A673 (cell line): Measurements from ENCODE around the gene GABRB3. TPM values are rescaled to one million over a fixed set of nuclear protein-coding genes. Genes with fewer than 3 reads are reported as not detected.

ENCODE experiments used
- BruUV-seq: library from RNA; stranded (reverse); fragments of 400-500 nt; replicated peaks from 2 replicates; lab custom pipeline; 2021; lab: Mats Ljungman, UMichigan
- CTCF ChIA-PET: fragments of 300-600 bp; sonication (Branson Sonifier 250); formaldehyde crosslinking; loops from one replicate; lab custom pipeline; 2022; ENCODE audit warnings: antibody characterized with exemption; lab: Charles Lee
- POLR2A ChIA-PET: fragments of 300-600 bp; sonication (Branson Sonifier 250); formaldehyde crosslinking; loops from one replicate; lab custom pipeline; 2022; ENCODE audit warnings: antibody characterized with exemption; ENCODE audit not compliant: low non-redundant PET; lab: Charles Lee
- DNase-seq: peaks from one replicate; pipeline ENCODE4 v3.0.0-alpha.2; 2015; ENCODE audit warnings: low spot score
- H3K27ac ChIP-seq: fragments of 200-600 bp; sonication (generic); 2 replicates; pipeline ENCODE4 v1.5.1; 2016; ENCODE audit warnings: mixed run types, low read depth, mild to moderate bottlenecking, mixed read lengths, antibody characterized with exemption, low read length; ENCODE audit not compliant: poor library complexity, severe bottlenecking
- H3K27me3 ChIP-seq: fragments of 200-600 bp; sonication (generic); replicated peaks from 2 replicates; pipeline ENCODE4 v1.6.1; 2017; ENCODE audit warnings: mixed run types, low read depth, mild to moderate bottlenecking, mixed read lengths, antibody characterized with exemption, low read length; ENCODE audit not compliant: insufficient read depth, poor library complexity
- H3K36me3 ChIP-seq: fragments of 200-600 bp; sonication (generic); 2 replicates; pipeline ENCODE4 v1.6.1; 2016; ENCODE audit warnings: mixed run types, mild to moderate bottlenecking, mixed read lengths, antibody characterized with exemption, low read length; ENCODE audit not compliant: insufficient read depth, poor library complexity, severe bottlenecking
- H3K4me1 ChIP-seq: fragments of 200-600 bp; sonication (generic); 2 replicates; pipeline ENCODE4 v1.6.1; 2017; ENCODE audit warnings: mixed run types, mild to moderate bottlenecking, mixed read lengths, antibody characterized with exemption, low read length; ENCODE audit not compliant: insufficient read depth, poor library complexity, severe bottlenecking
- H3K4me3 ChIP-seq: fragments of 200-600 bp; sonication (generic); 2 replicates; pipeline ENCODE4 v1.5.1; 2016; ENCODE audit warnings: low read depth, mixed run types, mild to moderate bottlenecking, mixed read lengths, low read length; ENCODE audit not compliant: poor library complexity, severe bottlenecking
- H3K9me3 ChIP-seq: fragments of 200-600 bp; sonication (generic); 2 replicates; pipeline ENCODE4 v1.6.1; 2016; ENCODE audit warnings: mixed run types, low read depth, mild to moderate bottlenecking, mixed read lengths, antibody characterized with exemption, low read length; ENCODE audit not compliant: poor library complexity, severe bottlenecking
- EZH2 ChIP-seq: fragments of 200-600 bp; sonication (generic); IDR thresholded peaks from 2 replicates; pipeline ENCODE4 v1.6.1; 2017; ENCODE audit warnings: borderline replicate concordance, low read depth, mild to moderate bottlenecking, mixed read lengths, antibody characterized with exemption, low read length; ENCODE audit not compliant: poor library complexity, severe bottlenecking
- intact Hi-C: fragments of 100-400 bp; cut with micrococcal nuclease; formaldehyde crosslinking; loops from one replicate; pipeline ENCODE4 v1.10.0; 2022; ENCODE audit not compliant: unreplicated experiment
- total RNA-seq: library from RNA; stranded (reverse); gene quantifications from 2 replicates; pipeline ENCODE4 v1.2.3, GENCODE V29; 2021
- TF ChIP-seq, protein P1 (sequence below): fragments of 300-800, 200-600 bp; sonication (generic); conservative IDR thresholded peaks from 2 replicates; pipeline ENCODE4 v1.5.1; 2017; ENCODE audit warnings: low read depth, mild to moderate bottlenecking, antibody characterized with exemption, low read length, moderate library complexity, mixed read lengths

GABRB3 gene
- total RNA-seq, 1 experiment from 2014 or later: not detected

DNA sequence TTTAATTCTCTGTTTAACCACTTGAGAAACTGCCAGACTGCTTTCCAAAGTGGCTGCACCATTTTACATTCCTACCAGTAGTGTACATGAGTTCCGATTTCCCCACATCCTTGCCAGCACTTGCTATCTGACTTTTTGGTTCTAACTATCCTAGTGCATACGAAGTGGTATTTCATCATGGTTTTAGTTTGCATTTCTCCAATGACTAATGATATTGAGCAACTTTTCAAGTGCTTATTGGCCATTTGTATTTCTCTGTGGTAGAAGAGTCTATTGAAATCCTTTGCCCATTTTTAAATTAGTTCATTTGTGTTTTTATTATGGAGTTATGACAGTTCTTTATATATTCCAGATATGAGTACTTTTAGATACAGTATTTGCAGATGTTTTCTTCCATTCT lies 247.8 kb downstream of the GABRB3 start:
- H3K4me3 ChIP-seq: no peak overlapping the region
- no peaks in the 10 kb centered on the region for H3K4me1 ChIP-seq
- H3K36me3 ChIP-seq: no peaks in the 10 kb centered on the region
- CTCF ChIA-PET: no interaction called here
- TF ChIP-seq EZH2: no peak
- TF ChIP-seq, protein P1, sequence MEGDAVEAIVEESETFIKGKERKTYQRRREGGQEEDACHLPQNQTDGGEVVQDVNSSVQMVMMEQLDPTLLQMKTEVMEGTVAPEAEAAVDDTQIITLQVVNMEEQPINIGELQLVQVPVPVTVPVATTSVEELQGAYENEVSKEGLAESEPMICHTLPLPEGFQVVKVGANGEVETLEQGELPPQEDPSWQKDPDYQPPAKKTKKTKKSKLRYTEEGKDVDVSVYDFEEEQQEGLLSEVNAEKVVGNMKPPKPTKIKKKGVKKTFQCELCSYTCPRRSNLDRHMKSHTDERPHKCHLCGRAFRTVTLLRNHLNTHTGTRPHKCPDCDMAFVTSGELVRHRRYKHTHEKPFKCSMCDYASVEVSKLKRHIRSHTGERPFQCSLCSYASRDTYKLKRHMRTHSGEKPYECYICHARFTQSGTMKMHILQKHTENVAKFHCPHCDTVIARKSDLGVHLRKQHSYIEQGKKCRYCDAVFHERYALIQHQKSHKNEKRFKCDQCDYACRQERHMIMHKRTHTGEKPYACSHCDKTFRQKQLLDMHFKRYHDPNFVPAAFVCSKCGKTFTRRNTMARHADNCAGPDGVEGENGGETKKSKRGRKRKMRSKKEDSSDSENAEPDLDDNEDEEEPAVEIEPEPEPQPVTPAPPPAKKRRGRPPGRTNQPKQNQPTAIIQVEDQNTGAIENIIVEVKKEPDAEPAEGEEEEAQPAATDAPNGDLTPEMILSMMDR: no peak
- DNase-seq: no peak
- H3K9me3 ChIP-seq: peaks cover 45% of the 10 kb centered on the region
- no peak overlapping the region for H3K27ac ChIP-seq
- no TSS peak for BruUV-seq
- H3K27me3 ChIP-seq: no peaks in the 10 kb centered on the region
- intact Hi-C loops: no loop called here
- POLR2A ChIA-PET: no interaction called here

DNA sequence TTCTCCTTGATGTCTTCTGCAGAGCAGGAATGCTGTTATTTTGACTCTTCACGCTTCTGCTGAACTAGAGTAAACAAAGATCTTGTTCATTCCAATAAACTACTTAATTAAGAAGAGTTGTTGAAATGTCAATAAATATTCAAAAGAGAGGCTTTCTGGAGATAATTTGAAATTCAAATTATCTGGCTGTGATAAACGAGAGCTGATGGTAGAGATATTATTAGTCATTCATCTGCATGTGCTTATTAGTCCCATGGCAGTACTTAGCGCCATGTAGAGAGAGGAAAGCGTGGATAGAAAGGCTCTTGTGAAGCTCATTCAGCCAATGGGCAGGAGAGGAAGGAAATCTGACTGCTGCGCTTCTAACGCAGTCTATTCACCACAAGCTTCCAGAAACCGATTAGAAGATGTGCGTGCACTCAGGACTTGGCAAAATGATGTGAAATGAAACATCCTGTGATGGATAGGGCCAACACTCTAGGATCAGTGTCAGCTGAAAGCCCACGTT lies 251.1 kb downstream of the GABRB3 start:
- Histone ChIP-seq H3K27ac (no peak overlapping the region), H3K4me1 (no peaks in the 10 kb centered on the region), H3K4me3 (no peak overlapping the region), H3K27me3 (no peaks in the 10 kb centered on the region), H3K9me3 (peaks cover 40% of the 10 kb centered on the region), H3K36me3 (no peaks in the 10 kb centered on the region)
- BruUV-seq: no TSS peak
- CTCF ChIA-PET: no interaction called here
- POLR2A ChIA-PET: no interaction called here
- no peak for DNase-seq
- TF ChIP-seq EZH2: no peak
- TF ChIP-seq, protein P1: no peak
- intact Hi-C loops: no loop called here

DNA sequence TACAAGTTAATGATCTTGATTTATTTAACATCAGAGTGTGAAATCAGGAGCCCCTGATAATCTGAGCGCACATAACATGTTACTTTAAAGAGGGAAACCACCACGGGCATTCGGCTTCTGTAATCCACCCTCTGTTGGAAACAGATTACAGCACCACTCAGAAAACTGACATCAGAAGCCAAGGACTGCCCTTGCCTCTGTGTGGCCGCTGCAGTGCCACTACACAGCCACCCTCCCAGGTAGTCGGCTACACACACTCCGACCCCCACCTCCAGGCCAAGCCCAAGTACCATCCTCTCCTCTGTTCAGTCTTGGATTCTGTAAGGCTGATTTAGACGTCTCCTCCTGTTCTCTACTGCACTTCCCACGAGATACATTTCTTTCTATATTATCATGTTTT lies 251.7 kb downstream of the GABRB3 start:
- Histone ChIP-seq H3K4me1 (no peaks in the 10 kb centered on the region), H3K27ac (no peak overlapping the region), H3K4me3 (no peak overlapping the region), H3K27me3 (no peaks in the 10 kb centered on the region), H3K9me3 (peaks cover 36% of the 10 kb centered on the region), H3K36me3 (no peaks in the 10 kb centered on the region)
- intact Hi-C loops: no loop called here
- CTCF ChIA-PET: no interaction called here
- POLR2A ChIA-PET: no interaction called here
- TF ChIP-seq, protein P1: no peak
- TF ChIP-seq EZH2: no peak
- BruUV-seq: no TSS peak
- no peak for DNase-seq
